DOHH2 (cell line): ENCODE data around the gene FAM3B.

Experiments
- H3F3A ChIP-seq: fragments of 200-600 bp; sonication (generic), shearing (Covaris generic); 2 replicates; pipeline ENCODE4 v1.6.0; 2016; ENCODE audit warnings: antibody characterized with exemption, mild to moderate bottlenecking; ENCODE audit not compliant: control insufficient read depth, insufficient read depth
- H3K27ac ChIP-seq: fragments of 200-600 bp; sonication (generic); 2 replicates; pipeline ENCODE4 v1.5.1; 2014; ENCODE audit warnings: low read depth, mild to moderate bottlenecking, low read length, moderate library complexity
- H3K27me3 ChIP-seq: fragments of 200-600 bp; sonication (generic); 2 replicates; pipeline ENCODE4 v1.6.1; 2014; ENCODE audit warnings: mild to moderate bottlenecking, low read length, mixed read lengths; ENCODE audit not compliant: control insufficient read depth
- H3K36me3 ChIP-seq: fragments of 200-600 bp; sonication (generic); 2 replicates; pipeline ENCODE4 v1.6.1; 2014; ENCODE audit warnings: mild to moderate bottlenecking, low read length, moderate library complexity, mixed read lengths; ENCODE audit not compliant: control insufficient read depth
- H3K4me1 ChIP-seq: fragments of 200-600 bp; sonication (generic); 2 replicates; pipeline ENCODE4 v1.6.1; 2014; ENCODE audit warnings: mild to moderate bottlenecking, low read length, mixed read lengths; ENCODE audit not compliant: control insufficient read depth
- H3K4me2 ChIP-seq: fragments of 200-600 bp; sonication (generic); 2 replicates; pipeline ENCODE4 v1.6.0; 2014; ENCODE audit warnings: mild to moderate bottlenecking, low read length, moderate library complexity
- H3K4me3 ChIP-seq: fragments of 200-600 bp; sonication (generic); 2 replicates; pipeline ENCODE4 v1.5.1; 2014; ENCODE audit warnings: mild to moderate bottlenecking, low read length, mixed read lengths
- H3K79me2 ChIP-seq: fragments of 200-600 bp; sonication (generic); 2 replicates; pipeline ENCODE4 v1.6.1; 2014; ENCODE audit warnings: mild to moderate bottlenecking, low read length, mixed read lengths; ENCODE audit not compliant: control insufficient read depth
- H3K9me2 ChIP-seq: fragments of 200-600 bp; sonication (generic); replicated peaks from 2 replicates; pipeline ENCODE4 v1.6.1; 2014; ENCODE audit warnings: mild to moderate bottlenecking, low read length, mixed read lengths; ENCODE audit not compliant: control insufficient read depth
- H3K9me3 ChIP-seq: fragments of 200-600 bp; sonication (generic); 2 replicates; pipeline ENCODE4 v1.6.1; 2014; ENCODE audit warnings: antibody characterized with exemption, low read length, mixed read lengths; ENCODE audit not compliant: control insufficient read depth, insufficient read depth
- H4K20me1 ChIP-seq: fragments of 200-600 bp; sonication (generic); 2 replicates; pipeline ENCODE4 v1.6.0; 2014; ENCODE audit warnings: low read depth, mild to moderate bottlenecking, antibody characterized with exemption, low read length, moderate library complexity; ENCODE audit not compliant: control insufficient read depth, insufficient read depth
- EZH2phosphoT487 ChIP-seq: fragments of 200-600 bp; sonication (generic); IDR thresholded peaks from 2 replicates; pipeline ENCODE4 v1.6.1; 2017; ENCODE audit warnings: borderline replicate concordance, mild to moderate bottlenecking, antibody characterized with exemption, low read length, moderate library complexity, mixed read lengths
- TF ChIP-seq, protein P1 (sequence below): fragments of 200-600 bp; sonication (generic); IDR thresholded peaks from one replicate; pipeline ENCODE4 v1.5.1; 2014; ENCODE audit warnings: antibody characterized with exemption, mild to moderate bottlenecking, low read depth, low read length; ENCODE audit not compliant: poor library complexity, severe bottlenecking

FAM3B gene

DNA sequence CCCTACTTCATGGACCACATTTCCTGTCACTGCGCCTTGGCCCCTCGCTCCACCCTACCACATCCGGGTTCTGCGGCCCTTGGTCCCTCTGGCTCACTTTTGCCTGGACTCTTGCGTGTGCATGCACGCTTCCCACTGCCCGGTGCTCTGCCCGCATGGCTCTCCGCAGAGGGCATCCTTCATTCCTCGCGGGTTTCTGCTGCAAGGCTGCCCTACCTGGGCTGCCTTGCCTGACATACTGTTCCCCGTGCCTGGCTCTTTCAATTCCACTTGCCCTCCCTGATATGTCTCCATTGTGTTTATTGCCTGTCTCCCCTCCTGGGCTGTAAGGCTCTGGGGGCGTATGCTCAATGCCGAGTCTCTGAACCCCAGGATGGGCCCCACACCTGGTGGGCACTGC is 71.7 kb downstream of the FAM3B start:
- H3K27ac ChIP-seq, result no peak overlapping the region
- H3K4me1 ChIP-seq, result no peaks in the 10 kb centered on the region
- H3K36me3 ChIP-seq, result no peaks in the 10 kb centered on the region
- no peaks in the 10 kb centered on the region for H3K9me3 ChIP-seq
- no peaks in the 10 kb centered on the region for H4K20me1 ChIP-seq
- TF ChIP-seq, protein P1, sequence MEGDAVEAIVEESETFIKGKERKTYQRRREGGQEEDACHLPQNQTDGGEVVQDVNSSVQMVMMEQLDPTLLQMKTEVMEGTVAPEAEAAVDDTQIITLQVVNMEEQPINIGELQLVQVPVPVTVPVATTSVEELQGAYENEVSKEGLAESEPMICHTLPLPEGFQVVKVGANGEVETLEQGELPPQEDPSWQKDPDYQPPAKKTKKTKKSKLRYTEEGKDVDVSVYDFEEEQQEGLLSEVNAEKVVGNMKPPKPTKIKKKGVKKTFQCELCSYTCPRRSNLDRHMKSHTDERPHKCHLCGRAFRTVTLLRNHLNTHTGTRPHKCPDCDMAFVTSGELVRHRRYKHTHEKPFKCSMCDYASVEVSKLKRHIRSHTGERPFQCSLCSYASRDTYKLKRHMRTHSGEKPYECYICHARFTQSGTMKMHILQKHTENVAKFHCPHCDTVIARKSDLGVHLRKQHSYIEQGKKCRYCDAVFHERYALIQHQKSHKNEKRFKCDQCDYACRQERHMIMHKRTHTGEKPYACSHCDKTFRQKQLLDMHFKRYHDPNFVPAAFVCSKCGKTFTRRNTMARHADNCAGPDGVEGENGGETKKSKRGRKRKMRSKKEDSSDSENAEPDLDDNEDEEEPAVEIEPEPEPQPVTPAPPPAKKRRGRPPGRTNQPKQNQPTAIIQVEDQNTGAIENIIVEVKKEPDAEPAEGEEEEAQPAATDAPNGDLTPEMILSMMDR, result no peak
- no peak for TF ChIP-seq EZH2phosphoT487
- H3K4me3 ChIP-seq, result no peak overlapping the region
- no peaks in the 10 kb centered on the region for H3K79me2 ChIP-seq
- no peaks in the 10 kb centered on the region for H3K27me3 ChIP-seq
- no peak overlapping the region for H3K4me2 ChIP-seq
- no peaks in the 10 kb centered on the region for H3F3A ChIP-seq
- H3K9me2 ChIP-seq, result no peaks in the 10 kb centered on the region

DNA sequence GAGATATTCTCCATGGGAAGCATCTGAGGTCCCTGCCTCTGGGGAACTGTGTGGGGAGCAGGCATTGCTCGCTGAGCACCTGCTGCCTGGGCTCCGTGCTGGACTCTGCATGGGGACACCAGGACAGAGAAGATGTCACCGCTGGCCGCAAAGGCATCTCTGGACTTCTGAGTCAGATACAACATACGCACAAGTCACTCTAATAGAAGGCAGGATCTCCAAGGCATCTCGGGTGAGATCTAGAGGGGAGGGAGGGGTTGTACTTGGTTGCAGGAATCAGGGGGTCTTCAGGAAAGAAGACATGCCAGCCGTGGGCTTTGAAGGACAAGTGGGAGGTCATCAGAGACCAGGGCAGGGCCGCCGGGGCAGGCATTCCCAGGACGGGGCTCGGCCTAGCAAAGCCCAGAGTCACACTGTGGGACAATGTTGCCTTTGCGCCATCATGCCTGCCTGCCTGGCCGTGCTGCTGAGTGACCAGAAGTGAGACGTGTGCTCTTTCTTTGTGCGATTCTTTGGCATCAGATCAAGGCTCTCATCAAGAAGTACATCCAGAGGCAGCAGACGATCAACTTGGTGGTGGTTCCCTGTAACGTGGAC is 73.5 kb downstream of the FAM3B start:
- Histone ChIP-seq H3K9me3 (no peaks in the 10 kb centered on the region), H3K4me1 (no peaks in the 10 kb centered on the region), H3K27me3 (no peaks in the 10 kb centered on the region), H3K4me2 (no peak overlapping the region), H3K27ac (no peak overlapping the region), H3K79me2 (no peaks in the 10 kb centered on the region), H3K4me3 (no peak overlapping the region), H3K9me2 (no peaks in the 10 kb centered on the region), H3K36me3 (no peaks in the 10 kb centered on the region), H4K20me1 (no peaks in the 10 kb centered on the region), H3F3A (no peaks in the 10 kb centered on the region)
- TF ChIP-seq, protein P1, result no peak
- no peak for TF ChIP-seq EZH2phosphoT487

DNA sequence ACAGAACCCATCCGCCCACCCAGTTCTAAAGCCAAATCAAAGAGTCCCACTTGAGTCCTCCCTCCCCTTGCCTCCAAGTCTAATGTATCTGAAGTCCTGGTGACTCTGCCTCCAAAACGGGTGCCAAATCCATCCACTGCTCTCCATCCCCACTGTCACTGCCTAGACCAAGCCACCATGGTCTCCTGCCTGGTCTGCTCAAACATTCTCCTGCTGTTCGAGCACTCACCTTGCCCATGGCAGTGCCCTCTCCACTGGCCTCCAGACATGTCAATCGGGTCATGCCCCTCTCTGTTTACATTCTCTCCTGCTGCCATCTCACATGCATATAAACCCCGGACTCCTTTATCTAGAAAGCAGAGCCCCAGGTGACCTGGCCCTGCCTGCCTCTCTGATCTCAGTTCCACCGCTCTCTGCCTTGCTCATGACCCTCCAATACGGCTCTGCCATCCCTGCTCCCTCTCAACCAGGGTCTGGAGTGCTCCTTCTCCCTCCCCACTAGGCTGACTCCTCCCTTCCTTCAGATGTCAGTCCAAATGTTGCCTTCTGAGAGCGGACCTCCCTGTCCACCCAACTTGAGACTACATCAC is 77.4 kb downstream of the FAM3B start:
- Histone ChIP-seq H3K4me1 (no peaks in the 10 kb centered on the region), H3K4me2 (no peak overlapping the region), H4K20me1 (no peaks in the 10 kb centered on the region), H3K4me3 (no peak overlapping the region), H3K79me2 (no peaks in the 10 kb centered on the region), H3K27me3 (no peaks in the 10 kb centered on the region), H3K9me2 (no peaks in the 10 kb centered on the region), H3K27ac (no peak overlapping the region), H3K9me3 (no peaks in the 10 kb centered on the region), H3F3A (no peaks in the 10 kb centered on the region), H3K36me3 (no peaks in the 10 kb centered on the region)
- TF ChIP-seq, protein P1, result no peak
- no peak for TF ChIP-seq EZH2phosphoT487
